Left lung (tissue), 10 donors: Measurements from ENCODE around the gene NEIL1. TPM values are rescaled to one million over a fixed set of nuclear protein-coding genes. Genes with fewer than 3 reads are reported as not detected.
"Not testable (repeated sequence)": the region's sequence is repeated elsewhere in the genome, so short reads cannot be mapped to it uniquely, and the experiment has no call there.

ENCODE experiments used
- ATAC-seq: fragments of 200-7000 bp; cut with Tn5 transposase; one replicate; pipeline ENCODE4 v1.9.1; 2020; ENCODE audit warnings: moderate library complexity
- DNase-seq, 4 donors: peaks; one replicate each; pipeline ENCODE4 v3.0.0-alpha.2; 2013 to 2020
- H3K27ac ChIP-seq, 2 donors: fragments of 200-600 bp; sonication (generic) in 1 of 2; one replicate each; pipeline versions ENCODE4 v1.5.0 to v1.8.0; 2020 to 2021
- H3K27me3 ChIP-seq, 2 donors: fragments of 200-600 bp; sonication (generic) in 1 of 2; one replicate each; pipeline versions ENCODE4 v1.5.0 to v1.8.0; 2020 to 2021
- H3K36me3 ChIP-seq, 2 donors: fragments of 200-600 bp; sonication (generic) in 1 of 2; one replicate each; pipeline versions ENCODE4 v1.5.0 to v1.8.0; 2020 to 2021
- H3K4me1 ChIP-seq, 2 donors: fragments of 200-600 bp; one replicate each; pipeline ENCODE4 v1.8.0; 2021
- H3K4me3 ChIP-seq, 2 donors: fragments of 200-600 bp; sonication (generic) in 1 of 2; one replicate each; pipeline versions ENCODE4 v1.5.0 to v1.8.0; 2020 to 2021; ENCODE audit warnings: mild to moderate bottlenecking in 1 of 2
- H3K9me3 ChIP-seq, 2 donors: fragments of 200-600 bp; sonication (generic) in 1 of 2; one replicate each; pipeline versions ENCODE4 v1.5.0 to v1.8.0; 2020 to 2021
- intact Hi-C, 2 donors: fragments of 100-400 bp; cut with DNase I; formaldehyde crosslinking; loops; one replicate each; pipeline versions ENCODE4 v1.11.2 to v1.14.2; 2022
- polyA plus RNA-seq, 6 donors: library from polyadenylated mRNA; unstranded; fragments of 120-200 nt; gene quantifications; one replicate each; pipeline ENCODE4 v1.2.1, GENCODE V29; 2013; ENCODE audit not compliant: insufficient read length in 6 of 6
- total RNA-seq, 2 donors: library from RNA; stranded (reverse); fragmentation: NEBNext Ultra II Directional; extraction: Animal tissue kit (Norgen Biotek cat#: 25700); gene quantifications; one replicate each; pipeline ENCODE4 v1.2.1, GENCODE V29; 2021
- TF ChIP-seq, protein P1 (sequence below), 2 donors: fragments of 200-600 bp; sonication (generic) in 1 of 2; IDR thresholded peaks; one replicate each; pipeline versions ENCODE4 v1.5.0 to v1.8.0; 2021; ENCODE audit warnings: antibody characterized with exemption in 2 of 2
- donor health status: DM: no; HTN: yes; CAD: no.
- donor health status: DM: no; HTN: no; CAD: no.

The NEIL1 gene
- total and polyA plus RNA-seq, 8 donors: 23.1 to 36.9 (median 31.8) TPM

DNA sequence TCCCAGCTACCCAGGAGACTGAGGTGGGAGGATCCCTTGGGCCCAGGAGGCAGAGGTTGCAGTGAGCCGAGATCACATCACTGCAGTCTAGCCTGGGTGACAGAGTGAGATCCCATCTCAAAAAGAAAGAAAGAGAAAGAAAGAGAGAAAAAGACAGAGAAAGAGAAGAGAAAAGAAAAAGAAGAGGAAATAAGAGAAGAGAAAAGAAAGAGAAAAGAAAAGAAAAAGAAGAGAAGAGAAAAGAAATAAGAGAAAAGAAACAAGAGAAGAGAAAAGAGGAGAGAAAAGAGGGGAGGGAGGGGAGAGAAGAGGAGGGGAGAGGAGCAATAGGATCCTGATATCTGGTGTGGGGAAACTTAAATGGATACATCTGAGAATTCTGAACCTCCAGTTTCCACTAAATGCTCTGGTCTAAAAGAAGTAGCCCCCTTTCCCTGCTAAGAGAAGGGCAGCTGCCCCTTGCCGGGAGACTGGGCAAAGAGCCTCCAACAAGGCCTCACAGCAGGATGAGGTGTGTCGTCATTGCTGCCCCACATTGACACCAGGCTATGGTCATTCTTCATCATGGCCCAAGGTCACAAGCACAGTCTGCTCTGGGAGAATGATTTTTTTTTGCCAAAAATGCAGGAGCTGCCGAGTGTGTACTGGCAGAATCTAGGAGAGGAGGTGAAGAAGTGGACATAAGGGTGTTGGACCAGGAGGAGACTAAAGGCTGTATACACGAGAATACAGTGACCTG lies 32.1 kb upstream of the NEIL1 start:
- intact Hi-C loops: no loop called here
- DNase-seq (no peak), ATAC-seq (no peak)
- H3K36me3 ChIP-seq: no peaks in the 10 kb centered on the region
- H3K27ac ChIP-seq: no peak overlapping the region
- no peaks in the 10 kb centered on the region for H3K4me1 ChIP-seq
- H3K27me3 ChIP-seq: no peaks in the 10 kb centered on the region
- TF ChIP-seq, protein P1, sequence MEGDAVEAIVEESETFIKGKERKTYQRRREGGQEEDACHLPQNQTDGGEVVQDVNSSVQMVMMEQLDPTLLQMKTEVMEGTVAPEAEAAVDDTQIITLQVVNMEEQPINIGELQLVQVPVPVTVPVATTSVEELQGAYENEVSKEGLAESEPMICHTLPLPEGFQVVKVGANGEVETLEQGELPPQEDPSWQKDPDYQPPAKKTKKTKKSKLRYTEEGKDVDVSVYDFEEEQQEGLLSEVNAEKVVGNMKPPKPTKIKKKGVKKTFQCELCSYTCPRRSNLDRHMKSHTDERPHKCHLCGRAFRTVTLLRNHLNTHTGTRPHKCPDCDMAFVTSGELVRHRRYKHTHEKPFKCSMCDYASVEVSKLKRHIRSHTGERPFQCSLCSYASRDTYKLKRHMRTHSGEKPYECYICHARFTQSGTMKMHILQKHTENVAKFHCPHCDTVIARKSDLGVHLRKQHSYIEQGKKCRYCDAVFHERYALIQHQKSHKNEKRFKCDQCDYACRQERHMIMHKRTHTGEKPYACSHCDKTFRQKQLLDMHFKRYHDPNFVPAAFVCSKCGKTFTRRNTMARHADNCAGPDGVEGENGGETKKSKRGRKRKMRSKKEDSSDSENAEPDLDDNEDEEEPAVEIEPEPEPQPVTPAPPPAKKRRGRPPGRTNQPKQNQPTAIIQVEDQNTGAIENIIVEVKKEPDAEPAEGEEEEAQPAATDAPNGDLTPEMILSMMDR (IDR thresholded peaks at IDR 0.05): no peak
- no peaks in the 10 kb centered on the region for H3K9me3 ChIP-seq
- no peak overlapping the region for H3K4me3 ChIP-seq

DNA sequence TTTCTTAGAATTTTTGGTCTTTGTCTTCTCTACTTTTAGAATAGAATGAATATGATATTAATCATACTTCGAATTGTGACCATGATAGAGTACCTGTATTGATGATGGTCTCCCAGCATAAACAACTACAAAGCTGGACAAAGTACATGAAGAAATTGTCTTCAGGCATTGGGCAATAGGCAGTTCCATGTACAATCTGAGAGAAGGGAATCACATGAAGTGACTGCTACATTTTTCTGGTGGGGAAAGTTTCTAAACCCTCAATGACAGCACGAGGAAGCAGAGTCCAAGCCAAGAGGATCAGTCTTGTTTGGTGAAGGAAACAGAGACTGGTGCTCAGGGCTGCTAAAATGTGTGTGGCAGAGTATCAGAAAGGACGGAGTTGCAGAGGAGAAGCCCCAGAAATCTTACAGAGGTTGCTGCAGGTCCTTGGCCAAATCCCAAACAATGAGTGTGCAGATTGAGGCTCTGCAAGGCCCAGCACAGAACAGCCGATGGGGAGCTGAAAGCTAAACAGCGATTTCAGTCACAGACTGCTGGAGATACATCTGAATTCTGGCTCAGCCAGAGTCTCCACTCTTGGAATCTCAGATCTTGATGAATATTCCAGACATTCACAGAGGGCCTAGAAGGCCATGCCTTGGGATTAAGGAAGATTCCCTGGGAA lies 27.5 kb upstream of the NEIL1 start:
- H3K9me3 ChIP-seq, H3K27ac ChIP-seq, ATAC-seq, H3K36me3 ChIP-seq, H3K4me1 ChIP-seq, H3K27me3 ChIP-seq, intact Hi-C loops, H3K4me3 ChIP-seq, DNase-seq: not testable (repeated sequence)

DNA sequence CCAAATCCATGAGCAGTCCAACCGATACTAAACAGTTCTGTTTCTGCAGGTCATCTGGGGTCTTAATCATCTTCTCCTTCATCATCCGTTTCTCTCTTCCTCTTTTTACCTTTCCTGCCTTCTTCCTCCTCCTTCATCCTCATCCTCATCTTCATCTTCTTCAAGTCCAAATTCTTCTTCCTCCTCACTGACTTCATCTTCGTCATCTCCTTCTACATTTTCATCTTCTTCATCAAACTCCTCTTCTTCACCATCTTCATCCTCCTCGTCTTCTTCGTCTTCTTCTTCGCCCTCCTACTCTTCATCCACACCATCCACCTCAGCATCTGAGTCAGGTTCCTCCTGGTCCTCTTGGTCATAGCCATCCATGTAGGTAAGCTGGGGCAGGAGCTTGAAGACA lies 25.1 kb upstream of the NEIL1 start:
- no peaks in the 10 kb centered on the region for H3K9me3 ChIP-seq
- intact Hi-C loops: no loop called here

DNA sequence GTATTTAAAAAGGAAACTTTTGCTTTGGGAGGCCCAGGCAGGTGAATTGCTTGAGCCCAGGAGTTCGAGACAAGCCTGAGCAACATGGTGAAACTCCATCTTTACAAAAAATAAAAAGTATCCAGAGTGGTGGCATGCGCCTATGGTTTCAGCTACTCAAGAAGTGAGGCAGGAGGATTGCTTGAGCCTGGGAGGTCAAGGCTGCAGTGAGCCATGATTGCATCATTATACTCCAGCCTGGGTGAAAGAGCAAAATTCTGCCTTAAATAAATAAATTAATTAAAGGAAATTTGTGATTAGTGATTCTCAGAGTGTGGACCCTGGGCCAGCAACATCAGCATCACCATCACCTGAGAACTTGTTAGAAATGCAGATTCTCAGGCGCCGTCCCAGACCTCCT lies 20.9 kb upstream of the NEIL1 start:
- H3K36me3 ChIP-seq: no peaks in the 10 kb centered on the region
- no peaks in the 10 kb centered on the region for H3K9me3 ChIP-seq
- intact Hi-C loops: no loop called here
- DNase-seq (no peak), ATAC-seq (no peak)
- H3K27ac ChIP-seq: no peak overlapping the region
- TF ChIP-seq, protein P1 (IDR thresholded peaks at IDR 0.05): no peak
- no peak overlapping the region for H3K4me3 ChIP-seq
- H3K27me3 ChIP-seq: no peaks in the 10 kb centered on the region
- no peaks in the 10 kb centered on the region for H3K4me1 ChIP-seq

More for the DNA sequence above, 25.1 kb upstream of the NEIL1 start:
- Histone ChIP-seq H3K27ac (no peak overlapping the region), H3K4me1 (no peaks in the 10 kb centered on the region), H3K4me3 (no peak overlapping the region), H3K36me3 (no peaks in the 10 kb centered on the region), H3K27me3 (no peaks in the 10 kb centered on the region)
- ATAC-seq (no peak), DNase-seq (no peak)
- TF ChIP-seq, protein P1 (IDR thresholded peaks at IDR 0.05): no peak

DNA sequence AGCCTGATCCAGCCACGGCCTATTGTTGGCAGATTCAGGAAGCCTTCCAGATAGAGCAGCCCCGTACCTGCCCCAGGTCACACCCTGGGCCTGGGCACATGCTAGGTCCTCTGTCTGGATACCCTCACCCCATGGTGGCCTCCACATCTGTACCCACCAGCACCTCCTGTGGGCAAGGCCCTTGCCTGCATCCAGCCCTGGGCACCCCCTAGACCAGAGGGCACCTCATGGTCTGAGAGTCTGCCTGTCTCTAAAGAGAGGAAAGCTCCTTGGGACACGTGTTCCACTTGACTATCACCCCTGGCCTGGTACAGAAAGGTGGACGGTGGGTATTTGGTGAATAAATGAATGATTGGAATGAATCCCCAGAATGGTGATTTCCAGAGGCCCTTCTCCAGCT lies 19.8 kb upstream of the NEIL1 start:
- Histone ChIP-seq H3K27ac (no peak overlapping the region), H3K4me1 (no peaks in the 10 kb centered on the region), H3K4me3 (no peak overlapping the region), H3K9me3 (no peaks in the 10 kb centered on the region), H3K36me3 (no peaks in the 10 kb centered on the region), H3K27me3 (no peaks in the 10 kb centered on the region)
- no peak for DNase-seq
- no peak for ATAC-seq
- intact Hi-C loops: no loop called here
- TF ChIP-seq, protein P1 (IDR thresholded peaks at IDR 0.05): no peak
